HG03342 (cell line): Measurements from ENCODE around the gene ASMTL.
"Not testable (repeated sequence)": the region's sequence is repeated elsewhere in the genome, so short reads cannot be mapped to it uniquely, and the experiment has no call there.

Source experiments
- ATAC-seq: cut with Tn5 transposase; IDR thresholded peaks from one replicate; pipeline ENCODE4 v1.9.1; 2021; ENCODE audit warnings: mild to moderate bottlenecking, moderate library complexity; ENCODE audit not compliant: unreplicated experiment

The ASMTL gene

GRCh38 chrX:1462110-1462509 is 9.4 kb upstream of the ASMTL start:
- no peak for ATAC-seq

GRCh38 chrX:1455948-1456280 is 3.2 kb upstream of the ASMTL start:
- ATAC-seq, result no peak

- peak; percentile 37 for ATAC-seq
Observed at GRCh38 chrX:1453951-1454785, 1.5 kb upstream of the ASMTL start.

- ATAC-seq, result peak; percentile 2
Observed at GRCh38 chrX:1453395-1453783, 680 bp upstream of the ASMTL start.

GRCh38 chrX:1451661-1452515 is 821 bp downstream of the ASMTL start:
- no peak for ATAC-seq

- no peak for ATAC-seq
Observed at GRCh38 chrX:1451251-1451660, 1.5 kb downstream of the ASMTL start.

GRCh38 chrX:1450361-1451161 is 2.1 kb downstream of the ASMTL start:
- no peak for ATAC-seq

- ATAC-seq, result no peak
Observed at GRCh38 chrX:1449823-1450149, 2.9 kb downstream of the ASMTL start.

- no peak for ATAC-seq
Observed at GRCh38 chrX:1449036-1449822, 3.5 kb downstream of the ASMTL start.

- ATAC-seq, result not testable (repeated sequence)
Observed at GRCh38 chrX:1448573-1449001, 4.1 kb downstream of the ASMTL start.

GRCh38 chrX:1447969-1448572 is 4.6 kb downstream of the ASMTL start:
- ATAC-seq, result not testable (repeated sequence)

GRCh38 chrX:1446984-1447968 is 5.4 kb downstream of the ASMTL start:
- peak; percentile 53 for ATAC-seq

GRCh38 chrX:1444561-1445500 is 7.9 kb downstream of the ASMTL start:
- ATAC-seq, result no peak

- ATAC-seq, result no peak
Observed at GRCh38 chrX:1443496-1444075, 9.1 kb downstream of the ASMTL start.

GRCh38 chrX:1442724-1443367 is 9.9 kb downstream of the ASMTL start:
- ATAC-seq, result no peak

- no peak for ATAC-seq
Observed at GRCh38 chrX:1442016-1442665, 10.6 kb downstream of the ASMTL start.
